GM19452 (cell line): ENCODE data around the gene ADORA2A.

Source experiments
- ATAC-seq: cut with Tn5 transposase; IDR thresholded peaks from one replicate; pipeline ENCODE4 v1.9.1; 2021; ENCODE audit not compliant: unreplicated experiment

ADORA2A gene

DNA sequence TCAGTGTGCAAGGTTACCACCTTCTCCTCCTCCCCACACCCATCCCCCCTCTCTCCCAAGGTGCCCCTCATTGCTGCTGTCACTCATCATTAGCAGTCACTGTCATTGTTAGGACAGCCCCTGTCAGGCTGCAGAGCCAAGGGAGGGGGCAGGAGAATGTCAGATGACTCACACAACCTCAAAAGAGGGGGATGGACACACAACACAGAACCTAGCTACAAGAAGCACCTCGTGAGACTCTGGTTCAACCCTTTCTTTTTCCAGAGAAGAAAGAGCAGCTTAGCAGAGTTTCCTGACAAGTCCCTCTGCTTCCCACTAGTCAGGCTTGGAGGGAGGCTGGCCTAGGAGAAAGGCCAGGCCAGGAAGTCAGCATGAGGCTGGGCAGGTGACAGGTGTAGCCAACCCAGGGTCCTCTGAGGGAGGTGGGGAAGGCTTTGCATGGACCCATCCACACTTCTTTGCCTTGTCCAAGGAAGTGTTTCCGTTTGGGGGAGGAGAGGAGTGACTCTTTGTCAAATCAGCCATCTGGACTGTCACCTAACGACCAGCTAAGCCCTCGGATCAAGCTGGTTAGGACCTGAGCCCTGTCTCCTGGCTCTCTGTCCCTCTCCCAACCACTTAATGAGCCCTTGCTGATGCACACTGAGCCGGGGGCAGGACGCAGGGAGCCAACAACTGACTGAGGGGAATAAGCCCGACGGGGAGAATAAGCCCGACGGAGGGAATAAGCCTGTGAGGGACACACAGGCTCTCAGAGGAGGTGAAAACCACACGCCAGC is 18.3 kb downstream of the ADORA2A start:
- no peak for ATAC-seq

DNA sequence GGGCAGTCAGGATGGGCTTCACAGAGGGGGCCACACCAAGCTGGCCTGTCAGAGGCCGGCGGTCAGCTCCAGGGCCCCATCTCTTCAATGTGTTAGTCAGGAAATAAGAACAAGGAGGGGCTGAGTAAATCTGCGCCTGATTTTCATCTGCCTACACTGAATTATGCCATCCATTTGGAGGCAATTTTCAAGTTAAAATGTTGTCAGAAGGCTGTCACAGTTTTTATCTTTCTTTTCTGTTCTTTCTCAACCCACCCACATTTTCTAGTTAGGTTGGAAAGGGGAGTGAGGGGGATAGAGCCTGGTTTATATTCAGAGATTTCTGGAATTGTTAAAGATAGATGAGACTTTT is 18.8 kb downstream of the ADORA2A start:
- no peak for ATAC-seq

DNA sequence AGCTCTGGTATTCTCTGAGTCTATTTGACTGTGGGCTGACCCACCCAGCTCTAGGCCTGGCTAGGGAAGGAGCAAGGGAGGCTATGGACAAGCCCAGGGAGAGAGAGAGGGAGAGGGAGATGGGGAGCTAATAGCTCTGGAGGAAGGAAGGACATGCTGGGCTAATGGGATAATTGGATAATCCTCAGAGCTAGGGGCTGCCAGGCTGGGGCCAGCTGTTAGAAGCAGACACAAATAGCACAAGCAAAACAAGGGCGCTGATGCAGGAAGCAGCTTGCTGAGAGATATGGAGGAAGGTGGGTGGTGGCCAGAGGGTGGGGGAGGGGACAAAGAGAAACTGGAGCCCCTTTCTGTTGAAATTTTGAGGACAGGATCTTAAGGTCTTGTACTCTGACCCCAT is 23.2 kb downstream of the ADORA2A start:
- no peak for ATAC-seq

DNA sequence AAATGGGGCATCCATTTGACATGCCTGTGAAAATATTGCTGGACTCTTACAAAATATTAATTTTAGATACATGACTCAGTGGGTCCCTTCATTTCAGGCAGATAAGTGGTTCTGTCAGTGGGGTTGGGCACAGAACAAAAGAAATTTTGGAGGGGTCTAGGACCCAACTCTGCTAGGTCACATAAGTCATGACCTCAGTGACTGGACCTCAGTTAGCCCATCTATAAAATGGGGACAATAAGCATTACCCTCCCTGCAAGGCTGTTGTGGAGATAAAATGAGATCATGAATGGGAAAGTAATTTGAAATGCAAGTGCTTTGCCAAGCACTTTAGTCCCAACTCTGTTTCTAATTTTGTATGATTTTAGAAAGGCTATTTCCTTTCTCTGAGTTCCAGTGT is 23.8 kb downstream of the ADORA2A start:
- ATAC-seq = no peak

DNA sequence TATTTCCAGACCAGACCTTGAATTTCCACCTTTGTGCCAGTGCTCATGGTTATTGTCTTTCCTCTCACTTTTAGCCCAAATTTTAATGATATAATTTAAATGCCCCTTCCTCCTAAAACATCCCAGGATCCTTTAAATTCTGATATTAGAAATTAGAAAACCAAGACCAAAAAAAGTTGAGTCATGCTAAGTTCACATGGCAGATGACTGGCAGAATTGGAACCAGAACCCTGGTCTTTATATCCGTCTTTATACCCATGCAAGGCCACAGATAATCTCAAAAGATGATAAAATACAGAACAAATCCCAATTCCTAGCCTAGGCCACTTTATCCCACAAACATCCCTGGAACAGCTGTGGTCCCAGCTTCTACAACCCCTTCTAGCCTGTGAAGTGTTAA is 26.5 kb downstream of the ADORA2A start:
- no peak for ATAC-seq

DNA sequence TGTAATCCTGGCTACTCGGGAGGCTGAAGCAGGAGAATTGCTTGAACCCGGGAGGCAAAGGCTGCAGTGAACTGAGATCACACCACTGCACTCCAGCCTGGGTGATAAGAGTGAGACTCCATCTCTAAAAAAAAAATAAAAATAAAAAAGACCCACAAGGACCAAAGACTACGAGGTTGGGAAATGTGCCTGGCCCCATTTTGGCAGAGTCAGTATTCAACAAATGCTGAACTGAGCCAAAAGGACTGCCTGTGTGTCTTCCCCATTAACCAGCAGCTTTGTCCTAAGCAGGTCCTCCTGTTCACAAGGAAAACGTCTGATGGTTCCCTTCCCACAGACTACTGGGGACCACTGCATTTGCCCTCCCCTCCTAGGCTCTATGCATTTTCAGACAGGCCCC is 27.6 kb downstream of the ADORA2A start:
- no peak for ATAC-seq

DNA sequence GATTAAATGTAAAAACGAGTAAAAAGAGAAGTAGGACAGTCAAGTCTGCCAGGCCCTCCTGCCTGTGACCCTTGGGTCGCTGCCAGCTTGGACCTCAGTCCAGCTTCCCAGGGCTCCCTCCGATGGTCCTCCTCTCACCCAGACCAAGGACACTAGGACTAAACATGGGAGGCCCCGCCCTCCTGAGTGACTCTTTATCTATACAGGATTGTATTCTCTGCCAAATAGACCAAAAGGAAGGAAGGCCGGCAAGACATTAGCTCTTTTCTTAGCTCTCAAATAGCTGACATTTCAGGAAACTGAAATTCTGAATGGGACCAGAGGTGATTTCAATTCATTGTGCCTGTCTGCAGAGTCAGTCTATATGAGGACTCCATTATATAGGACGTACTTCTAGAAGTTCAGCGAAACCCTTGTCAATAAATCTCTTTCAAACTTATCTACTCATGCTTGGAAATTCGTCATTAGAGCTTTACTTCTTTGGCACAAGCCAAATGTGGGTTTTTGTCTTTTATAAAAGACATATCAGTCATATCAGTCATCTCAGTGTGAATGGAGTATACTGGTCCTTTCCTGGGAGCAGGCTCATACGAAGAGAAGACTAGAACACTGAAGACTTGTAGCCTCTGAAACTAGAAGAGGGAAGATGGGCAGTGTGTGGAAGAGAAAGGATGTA is 28.5 kb downstream of the ADORA2A start:
- ATAC-seq = no peak

DNA sequence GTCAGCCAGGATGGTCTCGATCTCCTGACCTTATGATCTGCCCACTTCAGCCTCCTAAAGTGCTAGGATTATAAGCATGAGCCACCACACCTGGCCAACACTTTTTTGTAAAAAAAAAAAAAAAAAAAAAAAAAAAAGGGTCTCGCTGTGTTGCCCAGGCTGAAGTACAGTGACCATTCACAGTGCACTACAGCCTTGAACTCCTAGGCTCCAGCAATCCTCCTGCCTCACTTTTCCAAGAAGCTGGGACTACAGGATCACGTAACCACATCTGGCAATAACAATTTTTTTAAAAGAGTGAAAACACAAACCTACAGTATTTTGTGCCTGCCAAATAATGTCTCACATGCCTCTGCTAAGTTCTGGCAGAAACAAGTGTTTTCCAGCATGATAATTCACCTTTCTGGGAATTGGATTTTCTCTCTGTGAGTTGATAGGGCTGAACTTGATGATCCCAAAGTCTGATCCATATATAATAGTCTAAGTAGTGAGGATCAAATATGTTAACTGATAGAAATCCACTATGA is 30.6 kb downstream of the ADORA2A start:
- no peak for ATAC-seq

DNA sequence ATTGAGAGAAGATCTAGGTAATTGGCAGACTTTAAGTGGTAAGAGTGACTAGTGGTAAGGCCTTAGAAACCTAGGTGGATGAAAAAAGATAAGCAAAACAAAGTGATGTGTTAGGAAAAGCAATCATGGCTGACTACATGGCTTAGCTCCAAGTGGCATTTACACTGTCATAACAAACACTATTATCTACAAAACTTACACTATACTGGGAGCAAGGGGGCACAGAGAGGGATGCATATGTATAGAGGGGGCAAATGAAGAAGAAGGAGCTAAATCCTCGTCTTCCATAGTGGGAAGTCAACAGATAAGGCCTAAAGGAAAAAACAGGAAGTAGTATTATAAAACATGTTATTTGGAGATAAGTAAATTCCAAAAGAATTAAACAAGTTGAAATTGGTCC is 32.5 kb downstream of the ADORA2A start:
- no peak for ATAC-seq

DNA sequence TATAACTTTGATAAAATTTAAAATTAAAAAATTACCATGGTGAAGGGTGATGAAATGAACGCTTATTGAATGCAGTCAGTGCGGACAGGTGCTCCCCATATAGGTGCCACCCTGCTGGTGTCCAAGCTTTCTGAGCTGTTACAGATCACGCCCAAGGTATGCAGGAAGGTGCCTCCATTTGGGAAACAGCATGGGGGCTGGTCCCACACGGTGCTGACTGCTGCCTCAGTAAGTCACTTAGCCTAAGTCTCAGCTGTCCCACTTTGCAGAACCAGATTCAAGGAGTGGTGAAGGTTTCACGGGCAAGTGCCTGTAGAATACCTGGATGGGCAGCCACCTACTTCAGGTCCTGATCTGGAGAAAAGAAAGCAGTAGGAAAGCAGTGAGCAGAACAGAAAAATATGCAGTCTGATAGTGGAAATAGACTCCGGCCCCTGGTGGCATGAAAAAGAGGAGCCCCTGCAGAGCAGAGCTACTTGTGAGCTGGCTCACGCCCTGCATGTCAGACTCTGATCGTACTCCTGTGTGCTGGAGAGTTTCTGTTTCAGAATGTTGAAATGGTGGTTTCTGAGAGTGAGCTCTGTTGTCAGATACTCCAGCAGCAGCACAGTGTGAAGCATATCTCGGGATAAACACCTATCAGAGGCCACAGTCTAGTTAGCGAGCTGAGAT is 33.2 kb downstream of the ADORA2A start:
- ATAC-seq = no peak

DNA sequence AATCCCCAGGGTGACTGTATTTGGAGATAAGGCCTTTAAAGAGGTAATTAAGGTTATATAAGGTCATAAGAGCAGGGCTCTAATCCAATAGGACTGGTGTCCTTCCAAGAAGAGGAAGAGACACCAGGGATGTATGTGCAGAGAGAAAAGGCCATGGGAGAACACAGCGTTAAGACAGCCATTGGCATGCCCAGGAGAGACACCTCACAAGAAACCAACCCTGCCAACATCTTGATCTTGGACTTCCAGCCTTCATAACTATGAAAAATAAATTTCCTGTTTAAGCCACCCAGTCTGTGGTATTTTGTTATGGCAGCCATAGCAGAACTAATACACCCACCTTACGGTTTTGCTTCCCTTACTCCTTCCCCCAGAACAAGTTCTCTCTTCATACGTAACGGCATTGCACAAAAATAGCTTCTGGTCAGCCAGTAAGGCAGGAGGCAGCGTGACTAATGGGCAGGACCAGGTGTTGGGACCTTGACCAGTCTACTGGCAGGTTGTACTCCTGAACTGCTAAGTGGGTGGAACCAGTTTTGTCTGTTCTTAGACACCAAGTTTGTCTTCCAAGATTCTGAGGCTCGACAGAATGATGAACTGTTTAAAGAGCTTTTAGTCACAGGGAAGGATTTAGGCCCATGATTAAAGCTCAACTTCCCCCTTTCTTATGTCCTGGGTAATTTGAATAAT is 35.8 kb downstream of the ADORA2A start:
- ATAC-seq = no peak

DNA sequence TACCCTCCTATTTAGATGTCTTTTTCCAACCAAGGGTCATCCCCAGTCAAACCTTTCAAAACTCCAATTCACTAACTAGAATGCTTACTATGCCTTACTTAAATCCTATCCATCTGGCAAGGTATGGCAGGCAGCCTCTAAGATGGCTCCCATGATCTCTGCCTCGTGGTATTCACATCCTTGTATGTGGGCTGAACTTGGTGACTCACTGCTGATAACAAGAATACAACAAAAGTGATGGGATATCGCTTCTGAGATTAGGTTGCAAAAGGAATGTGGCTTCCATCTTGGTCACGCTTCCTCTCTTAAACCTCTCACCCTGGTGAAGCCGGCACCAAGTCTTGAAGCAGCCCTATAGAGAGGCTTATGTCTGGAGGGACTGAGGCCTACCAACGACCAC is 38.2 kb downstream of the ADORA2A start:
- no peak for ATAC-seq

DNA sequence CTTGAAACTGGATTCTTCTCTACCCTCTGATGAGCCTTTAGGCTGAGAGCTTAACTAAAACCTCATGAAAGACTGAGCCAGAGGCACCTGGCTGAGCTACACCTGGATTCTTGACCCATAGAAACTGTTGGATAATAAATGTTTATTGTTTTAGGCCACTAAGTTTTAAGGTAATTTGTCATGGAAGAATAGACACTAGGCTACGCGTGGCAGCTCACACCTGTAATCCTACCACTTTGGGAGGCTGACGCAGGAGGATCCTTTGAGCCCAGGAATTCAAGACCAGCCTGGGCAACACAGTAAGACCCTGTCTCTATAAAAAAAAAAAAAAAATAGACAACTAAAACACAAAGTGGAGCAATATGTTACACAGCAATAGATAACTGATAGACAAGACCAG is 38.6 kb downstream of the ADORA2A start:
- ATAC-seq = no peak

DNA sequence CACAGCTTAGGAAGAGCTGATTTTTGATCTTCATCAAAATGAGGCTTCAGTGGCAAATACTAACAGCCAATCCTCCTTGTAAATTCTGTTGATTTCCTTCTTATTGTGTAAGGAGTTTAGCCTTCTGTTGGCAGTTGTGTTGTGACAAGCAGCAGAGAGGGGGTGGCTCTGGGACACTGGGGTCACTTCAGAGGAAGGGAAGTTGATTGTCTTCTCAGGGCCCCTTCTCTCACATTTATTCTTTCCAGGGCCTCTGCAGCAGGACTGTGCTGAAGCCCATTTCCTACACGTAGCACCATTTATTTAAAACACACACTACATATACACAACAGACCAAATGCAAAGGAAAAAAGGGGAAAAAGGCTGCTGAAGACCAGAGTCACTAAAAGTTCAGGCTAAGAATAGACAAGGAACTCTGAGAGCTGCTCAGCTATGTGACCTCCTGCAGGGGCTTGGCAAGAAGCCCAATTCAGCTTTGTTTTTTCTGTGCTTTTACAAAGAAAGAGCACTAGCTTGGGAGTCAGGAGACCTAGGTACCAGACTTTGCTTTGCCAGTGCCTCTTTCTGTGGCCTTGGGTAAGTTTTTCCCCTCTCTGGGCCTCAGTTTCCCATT is 39.4 kb downstream of the ADORA2A start:
- no peak for ATAC-seq

DNA sequence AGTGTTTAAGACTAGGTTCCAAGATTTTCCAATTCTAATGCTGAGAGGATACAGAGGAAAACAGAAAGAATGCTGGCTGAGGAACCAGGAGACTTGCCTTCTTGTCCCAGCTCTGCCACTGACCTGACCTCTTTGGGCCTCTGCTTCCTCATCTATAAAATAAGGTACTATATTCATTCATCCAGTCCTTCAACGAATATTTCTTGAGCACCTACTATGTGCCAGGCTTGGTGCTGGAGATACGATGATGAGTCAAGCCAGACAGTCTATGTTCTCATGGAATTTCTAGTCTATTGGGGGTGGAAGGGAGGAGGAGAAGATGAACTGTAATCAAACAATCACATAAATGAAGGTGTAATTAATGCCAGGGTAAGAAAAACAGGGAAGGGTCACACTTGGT is 39.9 kb downstream of the ADORA2A start:
- no peak for ATAC-seq

DNA sequence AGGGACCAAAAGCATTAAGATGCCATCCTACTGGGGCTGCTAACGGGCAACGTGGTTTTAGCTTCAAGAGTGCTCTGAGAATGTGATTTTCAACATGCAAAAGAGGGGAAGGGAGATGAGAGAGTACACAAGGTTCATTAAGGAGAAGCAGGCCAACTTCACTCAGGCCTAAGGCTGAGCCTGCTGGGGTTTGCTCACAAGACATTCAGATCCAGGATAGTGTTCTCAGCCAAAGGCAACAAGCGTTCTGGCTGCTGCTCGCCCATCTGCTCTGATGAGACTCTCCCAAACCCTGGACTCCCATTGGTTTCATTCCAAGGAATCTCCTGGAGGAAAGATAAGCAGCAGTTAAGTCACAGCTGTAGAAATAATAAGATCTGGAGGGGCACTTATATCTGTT is 44.2 kb downstream of the ADORA2A start:
- ATAC-seq = no peak

DNA sequence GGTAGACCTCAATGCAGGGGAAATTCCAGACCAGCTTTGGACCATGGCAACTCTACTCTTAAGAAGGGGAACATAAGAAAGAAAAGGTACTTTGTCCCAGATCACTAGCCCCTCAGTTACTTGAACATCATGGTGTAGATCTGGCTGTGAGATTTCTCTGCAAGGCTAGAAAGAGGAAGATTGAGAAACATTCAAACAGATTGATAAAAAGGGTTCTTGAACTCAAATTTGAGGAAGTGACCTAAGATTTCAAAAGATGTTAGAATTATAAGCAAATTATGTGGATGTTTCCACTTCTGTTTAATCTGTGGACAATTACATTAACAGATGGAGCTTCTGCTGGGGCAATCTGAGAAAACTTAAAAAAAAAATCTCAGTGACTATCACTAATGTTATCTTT is 45.9 kb downstream of the ADORA2A start:
- no peak for ATAC-seq

DNA sequence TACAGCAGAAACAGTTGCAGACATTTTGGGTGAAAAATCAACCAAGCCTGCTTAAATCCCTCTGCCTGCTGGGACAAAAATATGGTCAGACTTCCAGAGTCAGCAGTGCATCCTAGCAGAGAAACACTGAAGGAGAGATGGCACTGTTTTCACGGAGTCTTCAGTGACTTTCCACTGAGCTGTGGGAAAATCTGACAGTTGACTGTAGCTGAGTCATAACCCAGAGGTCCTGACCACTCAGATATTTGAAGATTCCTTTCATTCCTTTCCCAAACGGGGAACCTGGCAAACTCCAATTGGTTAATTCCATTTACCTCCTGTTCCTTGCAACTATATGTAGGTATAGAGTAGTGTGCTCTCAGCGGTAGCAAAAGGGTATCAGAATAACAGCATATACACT is 46.8 kb downstream of the ADORA2A start:
- ATAC-seq = no peak

DNA sequence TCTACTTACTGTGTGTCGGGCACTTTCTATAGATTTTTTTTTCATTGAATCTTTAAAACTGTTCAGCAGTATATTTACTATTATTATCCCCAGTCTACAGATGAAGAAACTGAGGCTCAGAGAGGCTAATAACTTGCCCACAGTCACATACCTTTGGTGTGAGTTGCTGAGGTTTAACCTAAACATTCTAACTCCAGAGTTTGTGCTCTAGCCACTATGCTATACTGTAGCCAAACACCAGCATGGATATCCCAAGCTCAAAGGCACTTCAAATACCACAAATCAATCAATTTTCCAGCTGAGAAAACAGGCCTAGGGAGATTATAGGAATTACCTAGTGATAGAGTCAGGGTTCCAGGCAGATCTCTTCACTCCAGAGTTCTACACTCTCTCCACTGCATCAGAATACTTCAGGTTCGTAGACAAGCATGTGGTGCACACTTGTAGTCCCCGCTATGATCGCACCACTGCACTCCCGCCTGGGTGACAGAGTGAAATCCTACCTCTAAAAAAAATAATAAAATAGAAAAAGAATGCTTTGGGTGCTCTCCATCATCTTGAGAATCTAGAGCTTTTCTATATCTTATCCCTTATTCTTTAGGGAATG is 47.4 kb downstream of the ADORA2A start:
- no peak for ATAC-seq

DNA sequence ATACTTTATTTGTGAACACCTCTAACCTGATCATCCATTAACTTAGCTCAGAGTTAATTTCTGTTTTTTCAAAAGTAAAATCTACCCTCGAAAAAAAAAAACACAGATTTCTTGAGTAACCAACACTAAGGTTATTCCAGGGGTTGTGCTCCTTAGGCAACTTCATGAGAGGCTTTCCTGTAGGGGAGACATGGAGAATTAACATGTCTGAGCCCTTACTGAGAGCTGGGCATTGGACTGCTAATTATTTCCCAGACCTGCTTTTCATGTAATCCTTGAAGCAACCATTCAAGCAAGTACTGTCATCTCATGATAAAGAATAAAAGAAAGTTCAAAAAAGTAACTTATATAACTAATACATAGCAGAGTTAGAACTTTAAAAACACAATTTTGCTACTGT is 54.2 kb downstream of the ADORA2A start:
- ATAC-seq = no peak

DNA sequence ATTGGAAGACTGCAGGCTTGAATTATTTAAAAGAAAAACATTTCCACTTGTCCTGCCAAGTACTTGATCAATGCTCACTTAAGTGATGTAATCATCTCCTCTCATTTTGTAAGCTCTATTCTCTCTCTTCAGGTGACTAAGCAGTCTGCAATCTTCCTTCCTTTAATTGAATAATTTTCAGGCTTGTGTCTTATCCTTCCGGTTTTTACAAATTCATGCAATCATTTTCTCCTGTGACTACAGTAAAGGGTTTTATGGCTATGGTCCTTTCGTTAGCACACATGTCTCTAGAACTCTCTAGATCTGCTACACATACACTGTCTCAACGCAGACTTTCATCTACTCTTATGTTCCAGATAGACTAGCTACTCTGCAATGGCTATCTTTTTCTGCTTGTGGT is 55.2 kb downstream of the ADORA2A start:
- ATAC-seq = no peak
